Measurements from ENCODE around the gene GPR15LG. TPM values are rescaled to one million over a fixed set of nuclear protein-coding genes. Genes with fewer than 3 reads are reported as not detected.

The GPR15LG gene
- total RNA-seq, 4 donors from 2014 or later, result not detected

DNA sequence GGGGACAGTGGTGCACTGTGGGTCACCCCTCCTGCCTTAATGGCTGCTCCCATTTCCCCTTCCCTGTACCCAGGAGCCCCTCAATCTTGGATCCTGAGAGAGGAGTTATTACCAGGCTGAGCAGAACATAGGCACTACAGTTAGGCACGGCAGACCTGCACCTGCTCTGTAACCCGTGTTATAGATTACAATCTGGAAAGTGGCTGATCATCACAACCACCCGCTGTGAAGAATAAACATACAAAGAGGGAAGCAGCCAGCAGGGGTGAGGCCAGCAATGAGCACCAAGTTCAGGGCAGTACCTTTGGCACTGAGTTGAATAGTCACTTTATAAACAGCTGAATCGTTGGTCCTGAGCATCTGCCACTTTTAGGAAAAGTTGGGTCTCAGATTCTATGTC, 22.5 kb downstream of the GPR15LG start:
- peaks cover 6 to 19% (median 15%) of the 10 kb centered on the region in 4 donors for H3K4me1 ChIP-seq
- TF ChIP-seq POLR2A (IDR thresholded peaks at IDR 0.05; ENCODE audit: low read depth) (no peak), POLR2AphosphoS5 (IDR thresholded peaks at IDR 0.05) (no peak), EP300 (IDR thresholded peaks at IDR 0.05) (no peak)
- TF ChIP-seq, protein P1, sequence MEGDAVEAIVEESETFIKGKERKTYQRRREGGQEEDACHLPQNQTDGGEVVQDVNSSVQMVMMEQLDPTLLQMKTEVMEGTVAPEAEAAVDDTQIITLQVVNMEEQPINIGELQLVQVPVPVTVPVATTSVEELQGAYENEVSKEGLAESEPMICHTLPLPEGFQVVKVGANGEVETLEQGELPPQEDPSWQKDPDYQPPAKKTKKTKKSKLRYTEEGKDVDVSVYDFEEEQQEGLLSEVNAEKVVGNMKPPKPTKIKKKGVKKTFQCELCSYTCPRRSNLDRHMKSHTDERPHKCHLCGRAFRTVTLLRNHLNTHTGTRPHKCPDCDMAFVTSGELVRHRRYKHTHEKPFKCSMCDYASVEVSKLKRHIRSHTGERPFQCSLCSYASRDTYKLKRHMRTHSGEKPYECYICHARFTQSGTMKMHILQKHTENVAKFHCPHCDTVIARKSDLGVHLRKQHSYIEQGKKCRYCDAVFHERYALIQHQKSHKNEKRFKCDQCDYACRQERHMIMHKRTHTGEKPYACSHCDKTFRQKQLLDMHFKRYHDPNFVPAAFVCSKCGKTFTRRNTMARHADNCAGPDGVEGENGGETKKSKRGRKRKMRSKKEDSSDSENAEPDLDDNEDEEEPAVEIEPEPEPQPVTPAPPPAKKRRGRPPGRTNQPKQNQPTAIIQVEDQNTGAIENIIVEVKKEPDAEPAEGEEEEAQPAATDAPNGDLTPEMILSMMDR (IDR thresholded peaks at IDR 0.05), result no peak
- no peak for DNase-seq (ENCODE audit: extremely low spot score)
- H3K36me3 ChIP-seq, result no peaks in the 10 kb centered on the region
- WGBS, result 22% methylated on average over 4 of the region's 4 CpGs
- intact Hi-C loops (cut with DNase I), result no loop called here
- H3K4me3 ChIP-seq, result no peak overlapping the region
- H3K27ac ChIP-seq (replicated peaks in 1 of 4), result no peak overlapping the region
- H3K9me3 ChIP-seq, result no peaks in the 10 kb centered on the region
- peaks cover 0 to 78% (median 23%) of the 10 kb centered on the region in 4 donors for H3K27me3 ChIP-seq

GRCh38 chr10:84196941-84197340, 23.3 kb downstream of the GPR15LG start:
- peaks cover 0 to 73% (median 23%) of the 10 kb centered on the region in 4 donors for H3K27me3 ChIP-seq
- H3K9me3 ChIP-seq, result no peaks in the 10 kb centered on the region
- no peak for DNase-seq (ENCODE audit: extremely low spot score)
- no peaks in the 10 kb centered on the region for H3K36me3 ChIP-seq
- no peak overlapping the region for H3K4me3 ChIP-seq
- H3K4me1 ChIP-seq, result peaks cover 6 to 19% (median 15%) of the 10 kb centered on the region in 4 donors
- H3K27ac ChIP-seq (replicated peaks in 1 of 4), result no peak overlapping the region
- TF ChIP-seq POLR2A (IDR thresholded peaks at IDR 0.05; ENCODE audit: low read depth), result no peak
- TF ChIP-seq, protein P1 (IDR thresholded peaks at IDR 0.05), result no peak
- no peak for TF ChIP-seq EP300 (IDR thresholded peaks at IDR 0.05)
- TF ChIP-seq POLR2AphosphoS5 (IDR thresholded peaks at IDR 0.05), result no peak
- intact Hi-C loops (cut with DNase I), result no loop called here
- WGBS, result 79% methylated on average over 5 of the region's 5 CpGs

DNA sequence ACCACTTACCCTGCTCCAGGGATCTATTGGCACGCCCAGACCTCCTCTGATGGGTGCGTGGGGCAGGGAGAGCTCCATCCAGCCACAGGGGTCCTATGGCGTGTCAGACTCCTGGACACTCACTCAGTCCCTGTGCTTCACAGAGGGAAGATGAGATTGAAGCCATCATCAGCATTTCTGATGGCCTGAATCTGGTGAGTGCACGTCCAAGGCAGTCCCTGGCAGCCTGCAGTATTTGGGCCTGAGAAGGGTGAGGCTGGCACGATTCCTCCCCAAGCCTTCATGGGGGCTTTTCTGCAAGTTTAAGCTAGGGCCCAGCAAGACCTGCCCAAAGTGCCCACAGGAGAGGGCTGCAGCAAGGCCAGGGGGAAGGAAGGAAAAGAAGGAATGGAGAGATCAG, 24.0 kb downstream of the GPR15LG start:
- H3K36me3 ChIP-seq, result no peaks in the 10 kb centered on the region
- no peak for DNase-seq (ENCODE audit: extremely low spot score)
- intact Hi-C loops (cut with DNase I), result no loop called here
- no peak overlapping the region for H3K27ac ChIP-seq (replicated peaks in 1 of 4)
- TF ChIP-seq, protein P1 (IDR thresholded peaks at IDR 0.05), result no peak
- TF ChIP-seq POLR2A (IDR thresholded peaks at IDR 0.05; ENCODE audit: low read depth) (no peak), EP300 (IDR thresholded peaks at IDR 0.05) (no peak), POLR2AphosphoS5 (IDR thresholded peaks at IDR 0.05) (no peak)
- H3K9me3 ChIP-seq, result no peaks in the 10 kb centered on the region
- H3K4me1 ChIP-seq, result peaks cover 6 to 19% (median 15%) of the 10 kb centered on the region in 4 donors
- WGBS, result 79% methylated on average over 5 of the region's 5 CpGs
- no peak overlapping the region for H3K4me3 ChIP-seq
- H3K27me3 ChIP-seq, result peaks cover 0 to 74% (median 23%) of the 10 kb centered on the region in 4 donors

DNA sequence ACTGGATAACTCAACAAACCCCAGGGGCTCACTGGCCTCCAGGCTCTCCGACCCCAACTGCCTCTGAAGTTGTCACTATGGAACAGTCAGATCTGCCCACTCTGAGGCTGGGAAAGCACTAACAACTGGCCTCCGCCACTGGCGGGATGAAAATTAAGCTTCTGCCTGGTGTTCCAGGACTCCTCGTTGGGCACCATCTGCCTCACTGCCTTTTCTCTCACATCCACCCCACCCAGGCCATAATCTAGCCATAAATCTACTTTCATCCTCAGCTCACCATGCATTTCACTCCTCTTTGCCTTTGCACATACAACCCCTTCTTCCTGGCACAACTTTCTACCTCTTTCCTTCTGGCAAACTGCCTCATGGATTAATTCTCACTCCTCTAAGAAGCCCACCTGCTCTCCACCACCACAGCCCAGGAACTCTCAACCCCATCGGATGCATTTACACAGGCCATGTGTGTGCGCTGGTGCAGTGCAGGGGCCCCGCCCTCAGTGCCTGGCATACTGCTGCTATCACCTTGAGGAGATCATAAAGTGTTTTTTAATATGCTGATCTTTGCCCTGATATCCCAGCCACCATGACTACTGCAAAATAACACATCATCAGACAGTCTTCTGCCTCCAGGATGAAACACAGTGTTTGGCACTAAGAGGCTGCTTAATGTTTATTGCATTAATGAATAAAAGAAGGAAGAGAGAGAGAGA, 24.8 kb downstream of the GPR15LG start:
- no peaks in the 10 kb centered on the region for H3K36me3 ChIP-seq
- peaks cover 6 to 19% (median 15%) of the 10 kb centered on the region in 4 donors for H3K4me1 ChIP-seq
- intact Hi-C loops (cut with DNase I), result no loop called here
- no peaks in the 10 kb centered on the region for H3K9me3 ChIP-seq
- no peak overlapping the region for H3K4me3 ChIP-seq
- 82% methylated on average over 7 of the region's 7 CpGs for WGBS
- H3K27me3 ChIP-seq, result peaks cover 0 to 71% (median 23%) of the 10 kb centered on the region in 4 donors
- TF ChIP-seq, protein P1 (IDR thresholded peaks at IDR 0.05), result no peak
- TF ChIP-seq EP300 (IDR thresholded peaks at IDR 0.05), result no peak
- TF ChIP-seq POLR2AphosphoS5 (IDR thresholded peaks at IDR 0.05), result no peak
- no peak for TF ChIP-seq POLR2A (IDR thresholded peaks at IDR 0.05; ENCODE audit: low read depth)
- H3K27ac ChIP-seq (replicated peaks in 1 of 4), result no peak overlapping the region
- DNase-seq (ENCODE audit: extremely low spot score), result no peak

All from esophagus muscularis mucosa (tissue), 4 donors.